ENCODE measurements around the gene NDUFB6. TPM values are rescaled to one million over a fixed set of nuclear protein-coding genes. Genes with fewer than 3 reads are reported as not detected.

NDUFB6 gene
- total RNA-seq, 1 experiment from 2014 or later, result 60.2 TPM

- Histone ChIP-seq H3K4me2 (ENCODE audit: insufficient read depth, insufficient read length, low read length) (no peak overlapping the region), H2BK12ac (ENCODE audit: insufficient read length, low read depth, low read length) (no peak overlapping the region), H4K5ac (ENCODE audit: insufficient read length, low read depth, low read length) (no peak overlapping the region), H3K9me3 (ENCODE audit: control insufficient read depth, low read depth, low read length) (no peaks in the 10 kb centered on the region), H3K56ac (ENCODE audit: insufficient read length, low read depth, low read length) (no peak overlapping the region), H3K23me2 (ENCODE audit: insufficient read length, low read depth, low read length, poor library complexity, severe bottlenecking) (no peaks in the 10 kb centered on the region), H4K20me1 (ENCODE audit: control insufficient read depth, insufficient read depth, insufficient read length) (no peaks in the 10 kb centered on the region), H3T11ph (ENCODE audit: low read length) (no peak overlapping the region), H4K8ac (replicated peaks; ENCODE audit: insufficient read length, low read depth, low read length) (no peak overlapping the region), H2AK5ac (ENCODE audit: insufficient read length, low read length) (no peak overlapping the region), H2BK20ac (ENCODE audit: low read depth, low read length, poor library complexity, severe bottlenecking) (no peak overlapping the region), H2AFZ (ENCODE audit: low read length) (no peak overlapping the region), H3K79me1 (ENCODE audit: insufficient read depth, low read depth, low read length, poor library complexity, severe bottlenecking) (no peaks in the 10 kb centered on the region), H3K18ac (ENCODE audit: insufficient read length, low read depth, low read length) (no peak overlapping the region), H3K4ac (ENCODE audit: low read depth, low read length) (no peak overlapping the region), H2BK120ac (ENCODE audit: low read depth, low read length, poor library complexity, severe bottlenecking) (no peak overlapping the region), H3K14ac (ENCODE audit: insufficient read depth, low read length) (no peak overlapping the region), H3K79me2 (ENCODE audit: insufficient read depth, low read length) (no peaks in the 10 kb centered on the region), H3K9ac (ENCODE audit: extremely low read depth, insufficient read length, low read length) (no peak overlapping the region), H2BK5ac (ENCODE audit: insufficient read length, low read length) (no peak overlapping the region), H4K91ac (ENCODE audit: insufficient read length, low read depth, low read length) (no peak overlapping the region), H3K27ac (ENCODE audit: insufficient read length, low read depth, low read length) (no peak overlapping the region), H2BK15ac (ENCODE audit: low read depth, low read length) (no peak overlapping the region), H3K23ac (ENCODE audit: insufficient read length, low read depth, low read length) (no peak overlapping the region), H3K4me1 (ENCODE audit: insufficient read depth, low read length) (peaks cover 3% of the 10 kb centered on the region; the same call in 1 of the 2 replicates), H3K27me3 (ENCODE audit: insufficient read depth, low read length) (no peaks in the 10 kb centered on the region)
- TF ChIP-seq CTCF (conservative IDR thresholded peaks at IDR 0.05), result no peak
- no peak for DNase-seq
- Mint-ChIP-seq H3K4me1 (peaks cover 3 to 7% of the 10 kb centered on the region in 2 experiments; a peak in 3 of 4 replicates), H3K4me3 (no peak overlapping the region), H3K36me3 (ENCODE audit: insufficient read depth in 1 of 3, low read depth in 3 of 3) (no peaks in the 10 kb centered on the region), H3K27ac (no peak overlapping the region), H3K9me3 (peaks cover 0 to 3% of the 10 kb centered on the region in 2 experiments; a peak in 2 of 5 replicates), H3K27me3 (ENCODE audit: low read depth) (peaks cover 2% of the 10 kb centered on the region)
- no CpG with 5 or more reads among the region's 2 CpGs for WGBS (ENCODE audit: extremely low coverage, insufficient read length, low lambda C conversion rate)
Observed at GRCh38 chr9:32584784-32585183, 11.8 kb upstream of the NDUFB6 start.

All from H9 (cell line).